ENCODE measurements around the gene IRAG1.
"Not testable (repeated sequence)": the region's sequence is repeated elsewhere in the genome, so short reads cannot be mapped to it uniquely, and the experiment has no call there.

IRAG1 gene

DNA sequence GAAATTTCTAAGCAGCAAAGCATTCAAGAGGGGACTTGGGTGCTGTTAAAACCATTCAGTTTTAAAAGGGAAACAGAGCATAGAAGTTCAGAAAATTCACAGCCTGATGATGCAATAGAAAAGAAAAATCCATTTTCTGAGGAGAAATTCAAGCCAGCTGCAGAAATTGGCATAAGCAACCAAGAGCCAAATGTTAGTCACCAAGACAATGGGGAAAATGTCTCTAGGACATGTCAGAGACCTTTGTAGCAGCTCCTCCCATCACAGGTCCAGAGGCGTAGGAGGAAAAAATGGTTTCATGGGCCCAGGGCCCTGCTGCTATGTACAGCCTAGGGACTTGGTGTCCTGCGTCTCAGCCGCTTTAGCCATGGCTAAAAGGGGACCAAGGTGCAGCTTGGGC lies 5.5 kb upstream of the IRAG1 start:
- DNase-seq: no peak

- no peak for DNase-seq
Observed at GRCh38 chr11:10697323-10697620, 3.7 kb upstream of the IRAG1 start.

GRCh38 chr11:10696468-10697322 lies 3.1 kb upstream of the IRAG1 start:
- no peak for DNase-seq

GRCh38 chr11:10695833-10696232 lies 2.3 kb upstream of the IRAG1 start:
- DNase-seq: no peak

DNA sequence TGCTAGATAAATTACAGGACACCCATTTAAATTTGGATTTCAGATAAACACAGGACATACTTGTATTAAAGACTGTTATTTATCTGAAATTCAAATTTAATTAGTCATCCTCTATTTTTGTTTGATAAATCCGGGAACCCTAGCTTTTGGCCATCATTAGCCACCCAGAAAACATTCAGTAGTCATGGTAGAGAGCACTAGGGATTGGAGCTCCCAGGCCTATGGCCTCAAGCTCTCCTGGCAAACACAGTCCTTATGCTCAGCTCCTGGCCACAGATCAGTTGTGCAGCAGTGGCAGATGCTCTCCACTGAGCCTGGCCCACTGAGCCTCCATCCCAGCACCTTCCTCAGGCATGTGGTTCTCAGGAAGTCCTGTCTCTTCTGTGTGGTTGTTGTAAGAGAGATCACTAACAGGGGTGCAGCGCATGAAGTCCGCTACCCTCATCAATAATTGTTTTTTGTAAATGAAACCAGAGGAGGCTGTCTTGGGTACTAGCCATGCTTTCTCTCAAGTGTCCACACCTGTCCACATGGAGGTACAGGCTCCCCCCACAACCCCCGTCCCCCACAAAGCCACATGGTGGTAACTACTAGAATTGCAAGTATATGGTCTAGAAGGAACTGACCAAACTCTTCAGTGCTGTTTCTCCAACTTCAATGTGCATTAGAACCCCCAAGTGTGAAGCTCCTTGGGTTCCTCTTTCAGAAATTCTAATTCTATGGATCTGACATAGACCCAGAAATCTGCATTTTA lies 1.1 kb upstream of the IRAG1 start:
- no peak for DNase-seq

- no peak for DNase-seq
Observed at GRCh38 chr11:10692531-10693115, 932 bp downstream of the IRAG1 start.

DNA sequence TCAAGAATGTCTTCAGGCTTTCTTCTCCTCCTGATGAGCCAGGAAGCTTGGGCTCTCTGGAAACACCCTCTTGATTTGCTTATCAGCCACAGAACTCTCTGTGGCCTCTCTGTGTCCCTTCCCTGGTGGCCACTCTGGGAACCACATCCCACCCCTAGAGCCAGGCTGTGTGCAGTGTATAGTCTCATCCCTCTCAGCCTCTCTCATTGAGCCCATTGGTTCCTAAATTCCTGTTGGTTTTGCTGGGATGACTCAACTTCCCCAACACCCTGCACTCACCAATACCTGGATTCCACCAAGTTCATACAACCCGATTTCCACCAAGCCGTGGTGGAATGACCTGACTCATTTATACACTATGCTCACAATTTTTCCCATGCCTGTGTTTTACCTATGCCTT lies 5.2 kb downstream of the IRAG1 start:
- DNase-seq: no peak

DNA sequence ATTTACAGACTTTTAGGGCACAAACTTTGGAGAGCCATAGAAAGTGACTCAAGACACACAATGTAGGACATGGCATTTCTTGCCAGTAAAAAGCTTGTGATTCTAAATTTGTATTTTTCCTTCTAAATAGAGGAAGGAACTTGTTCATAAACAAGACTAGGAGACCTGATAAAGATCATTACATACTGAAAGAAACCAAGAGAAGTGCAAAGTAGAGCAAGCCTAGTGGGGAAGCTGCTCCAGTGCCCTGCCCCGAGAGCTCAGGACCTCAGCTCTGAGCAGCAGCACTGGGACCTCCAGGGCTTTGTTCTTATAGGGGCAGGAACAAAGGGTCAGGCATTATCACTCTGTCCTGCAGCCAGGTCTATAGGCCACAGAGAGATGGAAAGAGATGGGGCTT lies 7.2 kb downstream of the IRAG1 start:
- DNase-seq: no peak

GRCh38 chr11:10683429-10683828 lies 10.1 kb downstream of the IRAG1 start:
- no peak for DNase-seq

- no peak for DNase-seq
Observed at GRCh38 chr11:10680956-10681487, 12.5 kb downstream of the IRAG1 start.

GRCh38 chr11:10680279-10680678 lies 13.3 kb downstream of the IRAG1 start:
- not testable (repeated sequence) for DNase-seq

DNA sequence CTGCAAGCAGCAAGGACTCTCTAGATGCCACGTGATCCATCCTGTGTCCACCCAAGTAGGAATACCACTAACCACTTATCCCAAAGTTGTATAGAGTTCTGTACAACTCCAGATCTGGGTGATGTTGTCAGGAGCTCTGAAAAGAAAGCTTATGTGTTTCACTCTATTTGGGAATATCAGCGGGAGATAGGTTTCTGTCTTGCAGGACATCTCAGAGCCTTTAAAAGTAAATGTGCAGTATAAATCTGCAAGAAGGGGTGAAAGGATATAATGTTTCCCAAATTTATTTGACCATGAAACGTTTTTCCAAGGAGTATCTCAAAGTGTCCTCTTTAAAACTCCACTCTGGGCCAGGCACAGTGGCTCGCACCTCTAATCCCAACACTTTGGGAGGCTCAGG lies 13.9 kb downstream of the IRAG1 start:
- no peak for DNase-seq

DNA sequence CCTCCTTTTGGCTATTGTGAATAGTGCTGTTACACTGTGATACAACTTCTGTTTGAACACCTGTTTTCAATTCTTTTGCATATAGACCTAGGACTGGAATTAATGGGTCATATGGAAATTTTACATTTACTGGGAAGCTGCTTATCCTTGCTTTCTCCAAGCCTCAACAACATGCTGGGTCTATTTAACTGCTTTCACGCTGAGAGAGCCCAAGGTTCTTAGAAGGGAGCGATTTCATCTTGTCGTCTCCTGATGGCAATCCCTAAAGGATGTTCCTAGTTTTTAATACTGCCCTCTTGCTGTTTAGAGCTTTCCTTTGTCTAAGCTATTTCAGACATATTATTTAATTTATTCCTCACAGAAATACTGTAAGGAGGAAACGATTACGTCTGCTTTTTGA lies 15.5 kb downstream of the IRAG1 start:
- DNase-seq: no peak

DNA sequence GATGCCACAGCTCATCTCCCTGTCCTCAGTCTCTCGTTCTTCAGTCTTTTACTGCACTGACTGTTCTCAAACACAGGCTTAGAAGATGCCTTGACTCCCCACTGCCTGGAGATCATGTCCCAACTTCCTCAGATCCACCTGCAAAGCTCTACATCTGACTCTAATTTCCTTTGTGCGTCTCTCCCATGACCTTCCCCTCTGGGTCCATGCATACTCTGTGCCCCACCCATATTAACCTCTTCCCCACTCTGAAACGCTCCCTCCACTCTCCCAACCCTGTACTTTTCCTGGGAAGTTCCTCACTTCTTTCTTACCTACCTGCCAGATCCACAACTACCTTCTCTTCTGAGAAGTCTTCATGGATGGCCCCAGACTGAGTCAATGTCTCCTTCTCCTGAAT lies 16.6 kb downstream of the IRAG1 start:
- DNase-seq: no peak

DNA sequence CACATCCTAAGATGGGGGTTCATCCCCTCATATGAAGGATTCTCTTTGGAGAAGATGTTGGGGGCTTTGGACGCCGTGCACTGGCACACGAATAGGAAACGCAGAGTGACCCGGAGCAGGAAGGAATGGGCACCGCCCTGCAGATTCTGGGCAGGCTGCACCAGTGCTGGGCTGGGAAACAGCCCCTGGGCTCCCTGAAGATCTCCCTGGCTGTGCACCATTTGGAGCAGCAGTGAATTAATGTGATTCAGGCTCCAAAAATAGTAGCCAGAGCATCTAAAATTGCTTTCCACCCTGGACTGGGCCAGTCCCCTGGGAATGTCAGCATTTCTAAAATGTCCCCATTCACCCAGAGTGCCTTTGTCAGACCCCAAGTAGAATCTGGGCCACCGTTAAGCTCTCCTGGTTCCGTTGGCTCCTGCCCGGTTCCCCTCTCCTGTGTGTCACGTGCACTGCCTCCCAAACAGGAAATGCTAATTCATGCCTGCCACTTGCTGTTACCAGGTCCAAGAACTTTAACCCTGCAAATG lies 18.6 kb downstream of the IRAG1 start:
- no peak for DNase-seq

- no peak for DNase-seq
Observed at GRCh38 chr11:10674440-10674855, 19.1 kb downstream of the IRAG1 start.

DNA sequence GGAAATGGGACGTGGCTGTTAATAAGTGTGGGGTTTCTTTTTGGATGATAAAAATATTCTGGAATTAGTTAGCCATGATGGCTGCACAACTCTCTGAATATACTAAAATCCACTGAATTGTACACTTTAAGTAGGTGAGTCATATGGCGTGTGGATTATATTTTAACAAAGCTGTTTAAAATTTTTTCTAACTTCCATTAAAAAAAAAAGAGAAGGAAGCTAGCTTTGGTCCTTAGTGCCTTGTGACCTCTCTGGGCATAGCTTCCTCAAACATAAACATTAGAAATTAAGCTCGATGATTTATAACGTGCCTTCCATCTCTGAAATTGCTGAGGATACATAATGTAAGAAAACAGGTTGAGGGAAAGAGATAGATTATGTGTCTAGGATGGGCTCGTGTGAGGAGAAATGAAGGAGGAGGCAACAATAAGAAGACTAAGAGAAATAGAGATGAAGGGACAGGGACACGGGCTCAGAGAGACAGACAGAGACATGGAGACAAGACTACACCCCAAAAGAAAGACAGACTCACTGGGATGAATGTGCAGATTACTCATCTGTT lies 20.0 kb downstream of the IRAG1 start:
- DNase-seq: no peak

DNA sequence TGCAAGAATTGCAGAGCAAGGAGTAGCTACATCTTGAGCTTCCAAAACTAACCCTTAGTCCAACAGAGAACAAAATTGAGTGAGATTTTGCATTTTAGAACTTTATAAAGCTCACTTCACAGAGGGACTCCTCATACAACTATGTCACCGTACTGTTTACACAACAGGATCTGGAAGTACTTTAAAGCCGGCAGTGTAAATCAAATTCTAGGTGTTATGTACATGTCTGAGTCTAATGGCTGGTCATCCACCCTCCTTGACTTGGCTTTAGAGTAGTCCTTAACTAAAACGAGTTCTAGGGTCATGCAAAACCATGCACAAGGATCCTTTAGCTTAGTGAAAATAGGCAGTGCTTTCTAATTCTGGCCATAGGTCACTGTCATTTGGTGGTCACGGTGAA lies 23.5 kb downstream of the IRAG1 start:
- DNase-seq: no peak

GRCh38 chr11:10669258-10670033 lies 24.1 kb downstream of the IRAG1 start:
- peak; percentile 32 for DNase-seq

GRCh38 chr11:10667521-10667885 lies 26.1 kb downstream of the IRAG1 start:
- DNase-seq: no peak

DNA sequence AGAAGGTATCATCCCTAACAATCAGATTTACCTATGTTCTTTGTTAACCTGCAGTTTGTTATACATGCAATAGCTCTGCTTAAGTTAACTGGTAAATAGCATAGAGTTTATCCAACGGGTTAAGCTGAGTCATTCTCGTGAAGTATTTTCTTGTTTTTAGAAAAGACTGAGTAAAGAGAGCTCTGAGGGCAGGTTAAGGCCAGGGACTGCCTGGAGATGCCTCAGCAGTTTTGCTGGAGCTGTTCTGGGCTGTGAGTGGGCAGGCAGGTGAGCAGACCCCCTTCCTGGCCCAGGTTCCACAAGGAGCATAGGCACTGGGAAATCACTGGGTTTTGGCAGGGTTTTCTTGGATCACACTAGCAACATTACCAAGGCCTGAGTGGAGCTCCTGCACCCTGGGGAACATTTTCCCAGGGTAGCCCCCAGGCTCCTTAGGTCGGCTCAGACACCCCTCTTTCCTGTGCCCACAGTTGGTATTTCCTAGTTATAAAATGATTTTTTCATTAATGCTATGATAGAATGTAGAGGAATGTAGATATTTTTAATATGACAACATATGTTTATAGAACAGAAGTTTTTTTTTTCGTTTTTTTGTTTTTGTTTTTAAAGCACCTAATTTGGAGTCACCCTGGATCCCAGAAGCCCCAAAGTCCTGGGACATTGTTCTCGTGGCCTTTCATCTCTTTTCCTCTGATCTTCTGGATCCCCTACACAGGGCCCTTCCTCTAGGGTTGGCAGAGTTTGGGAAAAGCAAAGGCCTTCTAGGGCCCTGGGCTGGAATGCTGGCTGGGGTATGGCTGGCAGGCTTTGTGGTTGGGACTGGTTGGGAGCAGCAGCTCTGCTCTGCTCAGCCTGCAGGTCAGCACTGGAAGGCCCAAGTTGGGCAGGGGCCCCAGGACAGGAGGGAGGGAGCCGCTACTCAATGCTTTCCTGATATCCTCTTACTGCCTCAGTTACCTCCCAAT lies 26.7 kb downstream of the IRAG1 start:
- no peak for DNase-seq
